OCI-LY1 (cell line): ENCODE measurements around the gene JPH3.

Source experiments
- H2AFZ ChIP-seq: fragments of 200-600 bp; sonication (generic), shearing (Covaris generic); 2 replicates; pipeline ENCODE4 v1.6.0; 2014; ENCODE audit warnings: antibody characterized with exemption, mild to moderate bottlenecking, low read length
- H3F3A ChIP-seq: fragments of 200-600 bp; sonication (generic), shearing (Covaris generic); 2 replicates; pipeline ENCODE4 v1.6.0; 2014; ENCODE audit warnings: mild to moderate bottlenecking, antibody characterized with exemption, low read length, moderate library complexity; ENCODE audit not compliant: insufficient read depth
- H3K27ac ChIP-seq: fragments of 200-600 bp; sonication (generic); 2 replicates; pipeline ENCODE4 v1.5.1; 2014; ENCODE audit warnings: low read length, mixed run types, mild to moderate bottlenecking, low read depth; ENCODE audit not compliant: poor library complexity, severe bottlenecking
- H3K27me3 ChIP-seq: fragments of 200-600 bp; sonication (generic); 2 replicates; pipeline ENCODE4 v1.6.0; 2014; ENCODE audit warnings: antibody characterized with exemption, mild to moderate bottlenecking, low read length, moderate library complexity; ENCODE audit not compliant: insufficient read depth
- H3K36me3 ChIP-seq: fragments of 200-600 bp; sonication (generic); 2 replicates; pipeline ENCODE4 v1.6.1; 2014; ENCODE audit warnings: mild to moderate bottlenecking, antibody characterized with exemption, low read length, moderate library complexity, mixed read lengths; ENCODE audit not compliant: insufficient read depth
- H3K4me1 ChIP-seq: fragments of 200-600 bp; sonication (generic); 2 replicates; pipeline ENCODE4 v1.5.1; 2014; ENCODE audit warnings: mild to moderate bottlenecking, low read length, moderate library complexity; ENCODE audit not compliant: insufficient read depth, severe bottlenecking
- H3K4me2 ChIP-seq: fragments of 200-600 bp; sonication (generic), shearing (Covaris generic); 2 replicates; pipeline ENCODE4 v1.6.1; 2014; ENCODE audit warnings: low read length
- H3K4me3 ChIP-seq: fragments of 200-600 bp; sonication (generic); 2 replicates; pipeline ENCODE4 v1.5.1; 2014; ENCODE audit warnings: low read length, low read depth, mild to moderate bottlenecking, mixed read lengths; ENCODE audit not compliant: poor library complexity, severe bottlenecking
- H3K79me2 ChIP-seq: fragments of 200-600 bp; shearing (Covaris generic); 2 replicates; pipeline ENCODE4 v1.6.1; 2016; ENCODE audit warnings: mixed run types, low read length, mixed read lengths; ENCODE audit not compliant: insufficient read depth
- H3K9ac ChIP-seq: fragments of 200-600 bp; sonication (generic), shearing (Covaris generic); 2 replicates; pipeline ENCODE4 v1.6.1; 2014; ENCODE audit warnings: mild to moderate bottlenecking, low read length, mixed read lengths
- H3K9me2 ChIP-seq: fragments of 200-600 bp; sonication (generic), shearing (Covaris generic); 2 replicates; pipeline ENCODE4 v1.6.1; 2014; ENCODE audit warnings: low read depth, mild to moderate bottlenecking, low read length, mixed read lengths
- H3K9me3 ChIP-seq: fragments of 200-600 bp; shearing (Covaris generic); 2 replicates; pipeline ENCODE4 v1.6.1; 2014; ENCODE audit warnings: low read length, mixed read lengths
- H4K20me1 ChIP-seq: fragments of 200-600 bp; sonication (generic), shearing (Covaris generic); 2 replicates; pipeline ENCODE4 v1.6.0; 2016; ENCODE audit warnings: mild to moderate bottlenecking, low read length; ENCODE audit not compliant: insufficient read depth
- EZH2 ChIP-seq: fragments of 200-600 bp; sonication (generic), shearing (Covaris generic); IDR thresholded peaks from 2 replicates; pipeline ENCODE4 v1.8.0; 2017; ENCODE audit warnings: borderline replicate concordance, mixed run types, mild to moderate bottlenecking, antibody characterized with exemption, low read length, moderate library complexity, mixed read lengths
- TF ChIP-seq, protein P1 (sequence below): fragments of 200-600 bp; sonication (generic), shearing (Covaris generic); IDR thresholded peaks from 2 replicates; pipeline ENCODE4 v1.5.1; 2017; ENCODE audit warnings: mild to moderate bottlenecking, antibody characterized with exemption, low read length, moderate library complexity, mixed read lengths

The JPH3 gene

DNA sequence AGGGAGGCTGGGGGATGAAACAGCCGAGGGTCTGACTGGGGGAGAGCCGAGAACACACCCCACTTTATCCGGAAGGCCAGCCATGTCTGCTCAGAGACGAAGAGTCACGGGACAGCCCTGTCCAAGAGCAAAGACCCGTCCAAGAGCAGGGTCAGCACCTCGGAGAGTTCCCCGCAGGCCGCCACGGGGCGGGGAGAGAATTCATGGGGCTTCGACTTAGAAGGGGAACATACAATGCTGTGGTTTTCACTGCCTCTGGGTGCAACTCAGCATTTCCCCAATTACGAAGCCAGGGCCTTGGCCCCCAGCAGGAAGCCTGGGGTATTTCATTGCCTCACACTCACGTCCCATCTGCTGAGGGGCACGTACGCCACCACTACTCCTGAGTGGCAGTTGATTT is 59.3 kb downstream of the JPH3 start:
- Histone ChIP-seq H3K9me3 (no peaks in the 10 kb centered on the region), H2AFZ (no peak overlapping the region), H3K27ac (no peak overlapping the region), H3K4me2 (no peak overlapping the region), H3K79me2 (no peaks in the 10 kb centered on the region), H3K9ac (no peak overlapping the region), H3K9me2 (no peaks in the 10 kb centered on the region), H3K27me3 (peaks cover 13% of the 10 kb centered on the region), H3K4me3 (no peak overlapping the region), H3K4me1 (no peaks in the 10 kb centered on the region), H3F3A (no peaks in the 10 kb centered on the region), H3K36me3 (no peaks in the 10 kb centered on the region), H4K20me1 (no peaks in the 10 kb centered on the region)
- TF ChIP-seq EZH2 = no peak
- TF ChIP-seq, protein P1, sequence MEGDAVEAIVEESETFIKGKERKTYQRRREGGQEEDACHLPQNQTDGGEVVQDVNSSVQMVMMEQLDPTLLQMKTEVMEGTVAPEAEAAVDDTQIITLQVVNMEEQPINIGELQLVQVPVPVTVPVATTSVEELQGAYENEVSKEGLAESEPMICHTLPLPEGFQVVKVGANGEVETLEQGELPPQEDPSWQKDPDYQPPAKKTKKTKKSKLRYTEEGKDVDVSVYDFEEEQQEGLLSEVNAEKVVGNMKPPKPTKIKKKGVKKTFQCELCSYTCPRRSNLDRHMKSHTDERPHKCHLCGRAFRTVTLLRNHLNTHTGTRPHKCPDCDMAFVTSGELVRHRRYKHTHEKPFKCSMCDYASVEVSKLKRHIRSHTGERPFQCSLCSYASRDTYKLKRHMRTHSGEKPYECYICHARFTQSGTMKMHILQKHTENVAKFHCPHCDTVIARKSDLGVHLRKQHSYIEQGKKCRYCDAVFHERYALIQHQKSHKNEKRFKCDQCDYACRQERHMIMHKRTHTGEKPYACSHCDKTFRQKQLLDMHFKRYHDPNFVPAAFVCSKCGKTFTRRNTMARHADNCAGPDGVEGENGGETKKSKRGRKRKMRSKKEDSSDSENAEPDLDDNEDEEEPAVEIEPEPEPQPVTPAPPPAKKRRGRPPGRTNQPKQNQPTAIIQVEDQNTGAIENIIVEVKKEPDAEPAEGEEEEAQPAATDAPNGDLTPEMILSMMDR = peak; percentile 26; the same call in 1 of the 2 replicates

DNA sequence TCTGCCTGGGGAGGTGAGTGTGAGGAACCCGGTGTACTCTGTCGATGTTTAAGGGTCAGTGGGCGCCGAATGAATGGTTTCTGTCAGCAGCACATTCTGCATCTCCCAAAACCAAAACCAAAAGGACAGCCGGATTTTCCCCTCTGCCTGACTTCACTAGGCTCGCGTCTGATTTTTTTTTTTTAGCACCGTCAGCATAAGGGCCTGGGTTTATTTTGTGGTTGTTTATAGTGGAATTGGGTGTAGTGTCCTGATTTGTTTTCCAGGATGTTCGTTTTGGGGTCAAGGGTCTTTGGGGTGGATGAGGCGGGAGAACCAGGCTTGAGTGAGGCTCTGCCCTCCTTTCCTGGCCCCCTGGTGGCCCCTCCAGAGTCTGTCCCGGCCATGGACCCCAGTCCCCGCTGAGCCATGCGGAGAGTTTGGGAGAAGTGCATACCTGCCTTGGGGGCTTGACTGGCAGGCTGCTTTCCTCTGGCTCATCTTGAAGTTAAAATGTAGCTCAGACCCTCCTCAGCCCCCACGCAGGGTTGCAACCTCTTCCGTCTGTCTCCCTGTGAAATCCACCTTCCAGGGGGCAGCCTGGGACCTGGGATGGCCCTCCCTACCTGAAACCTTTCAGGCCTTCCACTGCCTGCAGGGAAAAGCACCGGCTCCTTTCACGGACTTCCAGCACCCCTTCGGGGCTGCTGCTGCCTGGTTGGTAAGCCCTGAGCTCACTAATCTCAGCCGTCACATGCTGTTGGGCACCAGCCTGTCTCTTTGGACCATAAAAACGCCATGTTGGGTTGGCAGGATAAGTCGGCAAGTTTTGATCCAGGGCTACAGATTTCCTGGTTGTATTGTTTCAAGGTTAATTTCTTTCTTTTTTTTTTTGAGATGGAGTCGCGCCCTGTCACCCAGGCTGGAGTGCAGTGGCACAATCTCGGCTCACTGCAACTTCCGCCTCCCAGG is 60.2 kb downstream of the JPH3 start:
- Histone ChIP-seq H3F3A (no peaks in the 10 kb centered on the region), H3K27ac (no peak overlapping the region), H3K9me2 (no peaks in the 10 kb centered on the region), H3K4me2 (no peak overlapping the region), H3K36me3 (no peaks in the 10 kb centered on the region), H2AFZ (no peak overlapping the region), H3K9ac (no peak overlapping the region), H3K79me2 (no peaks in the 10 kb centered on the region), H4K20me1 (no peaks in the 10 kb centered on the region), H3K4me3 (no peak overlapping the region), H3K27me3 (peaks cover 13% of the 10 kb centered on the region), H3K4me1 (no peaks in the 10 kb centered on the region), H3K9me3 (no peaks in the 10 kb centered on the region)
- TF ChIP-seq, protein P1 = no peak
- TF ChIP-seq EZH2 = no peak

DNA sequence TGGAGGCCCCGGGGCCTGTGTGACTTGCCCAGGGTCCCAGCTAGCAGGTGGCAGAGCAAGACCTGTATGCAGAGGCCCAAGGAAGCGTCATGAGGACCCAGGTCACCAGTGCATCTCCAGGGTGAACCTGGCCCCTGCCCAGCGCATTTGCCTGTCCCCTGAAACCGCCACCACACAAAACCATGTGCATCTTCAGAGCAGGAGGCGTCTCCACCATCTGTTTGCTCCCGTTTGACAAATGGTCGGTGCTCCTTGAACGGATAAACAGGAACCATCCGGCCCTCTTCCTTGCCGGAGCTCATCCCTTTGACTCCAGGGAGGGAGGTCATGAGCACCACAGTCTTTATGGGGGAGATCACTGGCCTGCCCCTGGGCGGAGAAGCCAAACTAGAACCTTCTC is 62.5 kb downstream of the JPH3 start:
- Histone ChIP-seq H3K27ac (no peak overlapping the region), H3K4me3 (no peak overlapping the region), H3K9ac (no peak overlapping the region), H3K27me3 (peaks cover 8% of the 10 kb centered on the region), H3F3A (no peaks in the 10 kb centered on the region), H3K9me2 (no peaks in the 10 kb centered on the region), H2AFZ (no peak overlapping the region), H4K20me1 (no peaks in the 10 kb centered on the region), H3K4me2 (no peak overlapping the region), H3K9me3 (no peaks in the 10 kb centered on the region), H3K4me1 (no peaks in the 10 kb centered on the region), H3K36me3 (no peaks in the 10 kb centered on the region), H3K79me2 (no peaks in the 10 kb centered on the region)
- TF ChIP-seq, protein P1 = no peak
